HFFc6 (cell line): ENCODE measurements around the gene WRAP73. TPM values are rescaled to one million over a fixed set of nuclear protein-coding genes. Genes with fewer than 3 reads are reported as not detected.
"Not testable (repeated sequence)": the region's sequence is repeated elsewhere in the genome, so short reads cannot be mapped to it uniquely, and the experiment has no call there.

ENCODE experiments used
- DNase-seq: peaks from one replicate; pipeline ENCODE4 v3.0.0-alpha.2; 2018
- H3K27ac Mint-ChIP-seq: 2 replicates; pipeline ENCODE4 v1.8.0; 2020; ENCODE audit warnings: mild to moderate bottlenecking, mixed read lengths
- H3K27me3 Mint-ChIP-seq: 2 replicates; pipeline ENCODE4 v1.8.0; 2021; ENCODE audit warnings: mild to moderate bottlenecking, moderate library complexity, mixed read lengths; ENCODE audit not compliant: insufficient read depth
- H3K36me3 Mint-ChIP-seq: 2 replicates; pipeline ENCODE4 v1.8.0; 2021; ENCODE audit warnings: low read depth, mixed read lengths
- H3K4me1 Mint-ChIP-seq: 2 replicates; pipeline ENCODE4 v1.8.0; 2020; ENCODE audit warnings: low read depth, mixed read lengths
- H3K4me3 Mint-ChIP-seq: 2 replicates; pipeline ENCODE4 v1.8.0; 2020; ENCODE audit warnings: mild to moderate bottlenecking, moderate library complexity, mixed read lengths
- H3K9me3 Mint-ChIP-seq: 2 replicates; pipeline ENCODE4 v1.8.0; 2020; ENCODE audit warnings: mild to moderate bottlenecking, mixed read lengths
- total RNA-seq, 6 experiments: library from RNA; stranded (reverse); fragmentation: NEBNext Ultra II Directional; extraction: Animal tissue kit (Norgen Biotek cat#: 25700); gene quantifications; 2 replicates in 1 of 6; 3 replicates in 5 of 6; pipeline ENCODE4 v1.2.3, GENCODE V29; 2021
- TF ChIP-seq, protein P1 (sequence below): fragments of 200-600 bp; sonication (generic); IDR thresholded peaks from 2 replicates; pipeline ENCODE4 v1.5.0; 2021; ENCODE audit warnings: antibody characterized with exemption, mild to moderate bottlenecking

Gene WRAP73
- total RNA-seq, 6 experiments from 2014 or later: 11.8 to 14.8 (median 14.3) TPM

DNA sequence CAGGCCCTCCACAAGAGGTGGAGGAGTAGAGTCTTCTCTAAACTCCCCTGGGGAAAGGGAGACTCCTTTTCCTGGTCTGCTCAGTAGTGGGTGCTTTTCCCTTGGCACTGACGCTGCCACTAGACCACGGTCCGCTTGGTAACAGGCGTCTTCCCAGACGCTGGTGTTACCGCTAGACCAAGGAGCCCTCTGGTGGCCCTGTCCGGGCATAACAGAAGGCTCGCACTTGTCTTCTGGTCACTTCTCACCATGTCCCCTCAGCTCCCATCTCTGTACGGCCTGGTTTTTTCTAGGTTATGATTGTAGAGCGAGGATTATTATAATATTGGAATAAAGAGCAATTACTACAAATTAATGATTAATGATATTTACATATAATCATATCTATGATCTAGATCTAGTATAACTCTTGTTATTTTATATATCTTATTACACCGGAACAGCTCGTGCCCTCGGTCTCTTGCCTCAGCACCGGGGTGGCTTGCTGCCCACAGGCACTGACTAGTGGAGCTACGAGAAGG is 28.7 kb downstream of the WRAP73 start:
- peak; percentile 32 for DNase-seq
- H3K9me3 Mint-ChIP-seq: not testable (repeated sequence)

DNA sequence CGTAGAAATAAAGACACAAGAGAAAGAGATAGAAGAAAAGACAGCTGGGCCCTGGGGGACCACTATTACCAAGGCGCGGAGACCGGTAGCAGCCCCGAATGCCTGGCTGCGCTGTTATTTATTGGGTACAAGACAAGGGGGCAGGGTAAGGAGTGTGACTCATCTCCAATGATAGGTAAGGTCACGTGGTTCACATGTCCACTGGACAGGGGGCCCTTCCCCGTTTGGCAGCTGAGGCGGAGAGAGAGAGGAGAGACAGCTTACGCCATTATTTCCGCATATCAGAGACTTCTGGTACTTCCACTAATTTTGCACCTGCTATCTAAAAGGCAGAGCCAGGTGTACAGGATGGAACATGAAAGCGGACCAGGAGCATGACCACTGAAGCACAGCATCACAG is 29.2 kb downstream of the WRAP73 start:
- Mint-ChIP-seq H3K4me1 (peaks cover 32% of the 10 kb centered on the region), H3K4me3 (no peak overlapping the region), H3K36me3 (no peaks in the 10 kb centered on the region), H3K9me3 (no peaks in the 10 kb centered on the region), H3K27ac (no peak overlapping the region), H3K27me3 (peaks cover 5% of the 10 kb centered on the region; the same call in 1 of the 2 replicates)
- DNase-seq: no peak
- TF ChIP-seq, protein P1, sequence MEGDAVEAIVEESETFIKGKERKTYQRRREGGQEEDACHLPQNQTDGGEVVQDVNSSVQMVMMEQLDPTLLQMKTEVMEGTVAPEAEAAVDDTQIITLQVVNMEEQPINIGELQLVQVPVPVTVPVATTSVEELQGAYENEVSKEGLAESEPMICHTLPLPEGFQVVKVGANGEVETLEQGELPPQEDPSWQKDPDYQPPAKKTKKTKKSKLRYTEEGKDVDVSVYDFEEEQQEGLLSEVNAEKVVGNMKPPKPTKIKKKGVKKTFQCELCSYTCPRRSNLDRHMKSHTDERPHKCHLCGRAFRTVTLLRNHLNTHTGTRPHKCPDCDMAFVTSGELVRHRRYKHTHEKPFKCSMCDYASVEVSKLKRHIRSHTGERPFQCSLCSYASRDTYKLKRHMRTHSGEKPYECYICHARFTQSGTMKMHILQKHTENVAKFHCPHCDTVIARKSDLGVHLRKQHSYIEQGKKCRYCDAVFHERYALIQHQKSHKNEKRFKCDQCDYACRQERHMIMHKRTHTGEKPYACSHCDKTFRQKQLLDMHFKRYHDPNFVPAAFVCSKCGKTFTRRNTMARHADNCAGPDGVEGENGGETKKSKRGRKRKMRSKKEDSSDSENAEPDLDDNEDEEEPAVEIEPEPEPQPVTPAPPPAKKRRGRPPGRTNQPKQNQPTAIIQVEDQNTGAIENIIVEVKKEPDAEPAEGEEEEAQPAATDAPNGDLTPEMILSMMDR: no peak

More for the DNA sequence above, 28.7 kb downstream of the WRAP73 start:
- H3K36me3 Mint-ChIP-seq, H3K4me3 Mint-ChIP-seq, H3K27me3 Mint-ChIP-seq, H3K27ac Mint-ChIP-seq: not testable (repeated sequence)
- H3K4me1 Mint-ChIP-seq: peaks cover 37% of the 10 kb centered on the region
- TF ChIP-seq, protein P1: peak; percentile 80

DNA sequence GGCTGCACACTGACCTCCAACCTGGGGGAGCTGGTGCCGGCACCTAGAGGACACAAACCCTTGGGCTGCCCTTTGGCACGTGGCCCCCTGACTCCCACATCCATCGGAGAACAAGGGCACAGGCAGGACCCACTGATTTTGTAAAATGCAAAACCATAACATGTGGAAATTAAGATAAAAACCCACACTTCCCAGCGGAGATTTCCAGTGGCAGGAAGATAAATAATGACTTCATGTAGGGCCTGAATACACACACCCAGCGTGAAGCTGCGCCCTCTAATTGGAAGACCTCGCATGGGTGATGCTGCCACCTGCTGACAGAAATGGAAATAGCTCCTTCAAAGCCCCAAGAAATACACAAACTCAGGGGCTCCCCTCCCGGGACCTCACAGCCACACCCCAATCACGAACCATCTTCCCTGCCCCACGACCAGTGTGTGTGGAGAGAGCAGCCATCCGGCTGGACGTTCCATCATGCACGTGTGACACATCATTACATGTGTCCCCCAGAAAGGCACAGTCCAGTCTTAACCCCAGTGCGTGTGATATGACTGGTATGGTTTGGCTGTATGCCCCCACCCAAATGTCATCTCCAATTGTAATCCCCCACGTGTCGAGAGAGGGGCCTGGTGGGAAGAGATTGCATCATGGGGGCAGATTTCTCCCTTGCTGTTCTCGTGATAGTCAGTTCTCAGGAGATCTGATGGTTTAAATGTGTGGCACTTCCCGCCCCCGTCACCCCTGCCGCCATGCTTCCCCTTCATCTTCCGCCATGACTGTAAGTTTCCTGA is 30.8 kb downstream of the WRAP73 start:
- peak; percentile 70 for DNase-seq
- Mint-ChIP-seq H3K9me3 (no peaks in the 10 kb centered on the region), H3K27me3 (peaks cover 7% of the 10 kb centered on the region), H3K27ac (no peak overlapping the region), H3K4me3 (no peak overlapping the region), H3K36me3 (no peaks in the 10 kb centered on the region), H3K4me1 (peaks cover 28% of the 10 kb centered on the region)
- TF ChIP-seq, protein P1: peak; percentile 93

DNA sequence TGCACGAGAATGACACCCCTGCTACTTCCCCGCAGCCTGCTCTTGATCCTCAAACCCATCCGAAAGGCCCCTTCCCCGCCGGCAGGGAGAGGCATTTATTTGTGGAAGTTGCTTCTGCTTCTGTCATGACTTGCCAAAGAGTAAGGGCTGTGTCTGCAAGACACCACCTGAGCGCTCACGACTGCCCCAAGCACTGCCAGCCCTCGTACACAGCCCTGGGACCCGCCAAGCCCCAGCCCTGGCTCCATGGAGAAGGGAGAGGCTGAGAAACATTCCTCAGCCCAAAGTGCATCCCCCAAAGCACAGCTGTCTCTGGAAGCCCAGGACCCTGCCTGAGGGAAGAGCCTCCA is 31.4 kb downstream of the WRAP73 start:
- peaks cover 28% of the 10 kb centered on the region for H3K4me1 Mint-ChIP-seq
- peaks cover 9% of the 10 kb centered on the region for H3K27me3 Mint-ChIP-seq
- TF ChIP-seq, protein P1: no peak
- H3K4me3 Mint-ChIP-seq: no peak overlapping the region
- no peaks in the 10 kb centered on the region for H3K36me3 Mint-ChIP-seq
- H3K27ac Mint-ChIP-seq: no peak overlapping the region
- no peaks in the 10 kb centered on the region for H3K9me3 Mint-ChIP-seq
- DNase-seq: no peak

DNA sequence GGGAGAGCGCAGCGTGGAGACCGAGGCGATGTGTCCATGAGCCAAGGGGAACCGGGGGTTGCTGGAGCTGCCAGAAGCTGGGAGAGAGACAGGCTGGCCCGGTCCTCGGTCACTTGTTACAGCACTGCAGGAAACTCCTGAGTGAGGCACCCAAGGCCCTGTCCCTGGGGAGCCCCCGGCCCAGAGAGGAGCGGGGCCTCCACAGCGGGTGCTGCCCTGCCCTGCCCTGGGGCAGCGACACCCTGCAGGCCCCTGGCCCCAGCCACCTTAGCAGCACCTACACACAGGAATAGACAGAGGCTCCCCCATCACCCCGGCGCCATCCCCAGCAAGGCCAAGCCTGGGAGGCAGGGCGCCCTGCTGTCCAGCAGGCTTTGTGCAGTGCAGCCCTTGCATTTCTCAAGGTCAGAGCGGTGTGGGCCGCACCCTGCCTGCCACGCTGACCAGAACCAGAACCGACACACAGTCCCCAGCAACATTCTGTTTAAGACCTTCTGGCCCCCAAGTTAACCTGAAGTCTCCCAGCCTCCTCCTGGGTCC is 32.0 kb downstream of the WRAP73 start:
- DNase-seq: no peak
- no peak overlapping the region for H3K27ac Mint-ChIP-seq
- peaks cover 9% of the 10 kb centered on the region for H3K27me3 Mint-ChIP-seq
- H3K4me1 Mint-ChIP-seq: peaks cover 27% of the 10 kb centered on the region
- H3K9me3 Mint-ChIP-seq: no peaks in the 10 kb centered on the region
- no peak overlapping the region for H3K4me3 Mint-ChIP-seq
- no peaks in the 10 kb centered on the region for H3K36me3 Mint-ChIP-seq
- TF ChIP-seq, protein P1: no peak
